ENCODE results near the gene FSIP1.

DNA sequence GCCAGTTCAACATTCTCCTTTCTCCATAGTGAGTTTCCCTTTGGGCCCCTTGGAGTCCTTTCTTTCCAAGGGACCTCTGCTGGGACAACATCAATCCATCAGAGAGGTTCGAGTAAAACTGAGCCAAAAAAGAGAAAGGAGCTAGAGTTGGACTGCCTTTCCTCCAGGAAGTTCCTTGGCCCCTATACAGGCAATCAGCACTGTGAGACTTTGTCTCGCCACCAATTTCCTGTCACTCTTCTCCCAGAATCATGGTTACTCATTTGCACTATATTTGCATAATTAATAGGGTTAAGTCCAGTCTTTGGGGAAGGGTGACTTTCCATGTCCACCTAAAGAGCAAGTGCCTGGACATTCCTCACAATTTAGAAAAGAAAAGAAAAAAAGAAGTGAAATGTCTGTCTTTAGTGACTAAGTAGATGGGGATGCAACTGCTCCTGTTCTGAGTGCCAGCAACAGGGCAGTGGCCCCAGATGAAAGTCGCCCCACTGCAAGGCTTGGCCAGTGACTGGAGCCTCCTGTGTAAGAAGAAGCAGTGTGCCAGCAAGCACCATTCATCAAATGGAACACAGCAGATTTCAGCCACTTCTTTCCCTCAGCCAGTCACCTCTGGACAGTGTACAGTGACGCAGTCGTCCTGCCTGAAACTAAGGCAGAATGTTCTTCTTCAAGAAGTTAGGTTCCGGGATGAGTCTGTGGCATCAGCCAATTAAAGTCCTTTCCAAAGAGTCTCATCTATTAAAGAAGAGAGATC is 91.6 kb downstream of the FSIP1 start:
- TF ChIP-seq, protein P1, sequence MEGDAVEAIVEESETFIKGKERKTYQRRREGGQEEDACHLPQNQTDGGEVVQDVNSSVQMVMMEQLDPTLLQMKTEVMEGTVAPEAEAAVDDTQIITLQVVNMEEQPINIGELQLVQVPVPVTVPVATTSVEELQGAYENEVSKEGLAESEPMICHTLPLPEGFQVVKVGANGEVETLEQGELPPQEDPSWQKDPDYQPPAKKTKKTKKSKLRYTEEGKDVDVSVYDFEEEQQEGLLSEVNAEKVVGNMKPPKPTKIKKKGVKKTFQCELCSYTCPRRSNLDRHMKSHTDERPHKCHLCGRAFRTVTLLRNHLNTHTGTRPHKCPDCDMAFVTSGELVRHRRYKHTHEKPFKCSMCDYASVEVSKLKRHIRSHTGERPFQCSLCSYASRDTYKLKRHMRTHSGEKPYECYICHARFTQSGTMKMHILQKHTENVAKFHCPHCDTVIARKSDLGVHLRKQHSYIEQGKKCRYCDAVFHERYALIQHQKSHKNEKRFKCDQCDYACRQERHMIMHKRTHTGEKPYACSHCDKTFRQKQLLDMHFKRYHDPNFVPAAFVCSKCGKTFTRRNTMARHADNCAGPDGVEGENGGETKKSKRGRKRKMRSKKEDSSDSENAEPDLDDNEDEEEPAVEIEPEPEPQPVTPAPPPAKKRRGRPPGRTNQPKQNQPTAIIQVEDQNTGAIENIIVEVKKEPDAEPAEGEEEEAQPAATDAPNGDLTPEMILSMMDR (conservative IDR thresholded peaks at IDR 0.05 in 1 of 2, IDR thresholded peaks at IDR 0.05 in 1 of 2; ENCODE audit: extremely low read depth in 1 of 2, insufficient read depth in 1 of 2, low read depth in 1 of 2, low read length in 2 of 2) = no peak
- TF ChIP-seq EZH2 (IDR thresholded peaks at IDR 0.05; ENCODE audit: borderline replicate concordance, low read length) = no peak

Measured in mammary epithelial cell (primary cell).